Measurements from ENCODE around the gene HBG2.
"Not testable (repeated sequence)": the region's sequence is repeated elsewhere in the genome, so short reads cannot be mapped to it uniquely, and the experiment has no call there.

Gene HBG2

DNA sequence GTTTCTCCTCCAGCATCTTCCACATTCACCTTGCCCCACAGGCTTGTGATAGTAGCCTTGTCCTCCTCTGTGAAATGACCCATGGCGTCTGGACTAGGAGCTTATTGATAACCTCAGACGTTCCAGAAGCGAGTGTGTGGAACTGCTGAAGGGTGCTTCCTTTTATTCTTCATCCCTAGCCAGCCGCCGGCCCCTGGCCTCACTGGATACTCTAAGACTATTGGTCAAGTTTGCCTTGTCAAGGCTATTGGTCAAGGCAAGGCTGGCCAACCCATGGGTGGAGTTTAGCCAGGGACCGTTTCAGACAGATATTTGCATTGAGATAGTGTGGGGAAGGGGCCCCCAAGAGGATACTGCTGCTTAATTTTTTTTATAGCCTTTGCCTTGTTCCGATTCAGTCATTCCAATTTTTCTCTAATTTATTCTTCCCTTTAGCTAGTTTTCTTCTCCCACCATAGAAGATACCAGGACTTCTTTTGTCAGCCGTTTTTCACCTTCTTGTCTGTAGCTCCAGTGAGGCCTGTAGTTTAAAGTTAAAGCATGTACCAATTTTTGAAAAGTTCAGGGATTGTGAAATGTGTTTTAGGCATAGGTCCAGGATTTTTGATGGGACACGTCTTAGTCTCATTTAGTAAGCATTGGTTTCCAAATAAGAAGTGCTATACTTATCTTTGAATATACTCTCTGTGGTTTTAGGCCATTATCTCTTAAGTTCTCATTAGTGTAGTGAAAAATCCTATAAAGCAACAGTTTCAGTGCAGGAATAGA lies at the start of gene HBG2:
Gene HBG2, minus strand, starts transcription at position 136 of the 768 bp plus-strand sequence. Its CDS starts 53 bp downstream, at position 83.
- DNase-seq (ENCODE audit: low read depth in 2 of 2): not testable (repeated sequence)

GRCh38 chr11:5304046-5304445 lies 49.5 kb upstream of the HBG2 start:
- DNase-seq (ENCODE audit: low read depth in 2 of 2): no peak

DNA sequence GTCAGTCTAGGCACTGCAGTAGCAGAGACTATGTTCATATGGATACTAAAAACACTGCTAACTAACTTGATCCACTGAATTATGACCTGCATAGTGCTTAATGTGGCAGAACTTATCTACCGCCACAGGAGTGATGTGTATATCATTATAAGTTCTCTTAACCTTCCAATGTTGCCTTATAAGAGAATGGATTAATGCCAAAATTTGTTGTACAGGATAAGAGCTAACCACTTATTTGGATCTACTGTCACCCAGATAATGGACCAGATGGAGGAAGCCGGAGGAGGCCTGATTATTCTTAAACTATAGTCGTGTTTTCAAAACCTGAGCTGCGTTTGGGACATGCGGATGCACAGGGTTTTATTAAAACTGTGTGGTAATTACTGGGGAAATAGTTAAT lies 49.0 kb upstream of the HBG2 start:
- no peak for DNase-seq (ENCODE audit: low read depth in 2 of 2)

DNA sequence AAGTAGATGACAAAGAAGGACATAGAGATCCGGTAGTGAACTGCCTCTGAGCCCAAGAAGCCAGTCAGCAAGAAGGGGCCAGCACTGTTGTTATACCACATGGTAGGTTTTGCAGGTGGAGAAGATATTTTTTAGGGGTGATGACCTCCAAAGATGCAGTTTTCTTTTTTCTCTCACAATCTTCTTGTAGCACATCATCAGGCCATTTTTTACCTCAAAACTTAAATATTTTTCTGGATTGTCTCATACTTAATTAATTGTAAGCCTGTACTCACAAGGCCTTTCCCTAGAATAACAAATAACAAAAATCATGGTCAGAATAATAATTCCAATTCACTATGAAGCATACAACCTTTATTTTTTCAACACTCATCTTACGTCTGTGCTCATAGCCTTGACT lies 47.3 kb upstream of the HBG2 start, which contains the start of gene OR51B4:
Gene OR51B4, minus strand, starts transcription at position 101 of the 400 bp plus-strand sequence. Its CDS starts 0 bp downstream, at position 101.
- no peak for DNase-seq (ENCODE audit: low read depth in 2 of 2)

GRCh38 chr11:5300251-5300650 lies 45.7 kb upstream of the HBG2 start:
- no peak for DNase-seq (ENCODE audit: low read depth in 2 of 2)

GRCh38 chr11:5298451-5298850 lies 43.9 kb upstream of the HBG2 start:
- no peak for DNase-seq (ENCODE audit: low read depth in 2 of 2)

GRCh38 chr11:5297721-5298323 lies 43.2 kb upstream of the HBG2 start:
- DNase-seq (ENCODE audit: low read depth in 2 of 2): no peak

DNA sequence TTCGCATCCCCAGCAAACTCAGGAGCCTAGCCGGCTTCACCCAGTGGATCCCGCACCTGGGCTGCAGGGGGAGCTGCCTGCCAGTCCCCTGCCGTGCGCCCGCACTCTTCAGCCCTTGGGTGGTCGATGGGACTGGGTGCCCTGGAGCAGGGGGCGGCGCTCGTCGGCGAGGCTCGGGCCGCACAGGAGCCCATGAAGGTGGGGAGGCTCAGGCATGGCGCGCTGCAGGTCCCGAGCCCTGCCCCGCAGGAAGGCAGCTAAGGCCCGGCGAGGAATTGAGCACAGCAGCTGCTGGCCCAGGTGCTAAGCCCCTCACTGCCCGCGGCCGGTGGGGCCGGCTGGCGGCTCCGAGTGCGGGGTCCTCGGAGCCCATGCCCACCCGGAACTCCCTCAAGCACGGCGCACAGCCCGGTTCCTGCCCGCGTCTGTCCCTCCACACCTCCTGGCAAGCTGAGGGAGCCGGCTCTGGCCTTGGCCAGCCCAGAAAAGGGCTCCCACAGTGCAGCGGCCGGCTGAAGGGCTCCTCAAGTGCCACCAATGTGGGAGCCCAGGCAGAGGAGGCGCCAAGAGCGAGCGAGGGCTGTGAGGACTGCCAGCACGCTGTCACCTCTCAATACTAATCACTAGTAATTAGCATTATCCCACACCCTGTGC lies 39.9 kb upstream of the HBG2 start:
- not testable (repeated sequence) for DNase-seq (ENCODE audit: low read depth in 2 of 2)

DNA sequence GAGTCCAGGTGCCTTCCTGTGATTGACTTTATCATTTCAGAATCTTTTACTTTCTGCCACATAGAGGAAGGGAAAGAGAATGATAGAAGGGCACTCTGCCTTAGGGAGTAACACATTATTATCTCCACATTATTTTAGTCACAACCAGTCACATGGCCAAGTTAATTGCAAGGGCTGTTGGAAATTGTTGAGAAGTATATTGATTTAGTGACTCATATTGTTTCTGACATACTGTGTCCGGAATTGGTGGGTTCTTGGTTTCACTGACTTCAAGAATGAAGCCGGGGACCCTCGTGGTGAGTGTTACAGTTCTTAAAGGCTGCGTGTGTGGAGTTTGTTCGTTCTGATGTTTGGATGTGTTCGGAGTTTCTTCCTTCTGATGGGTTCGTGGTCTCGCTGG lies 38.4 kb upstream of the HBG2 start:
- no peak for DNase-seq (ENCODE audit: low read depth in 2 of 2)

GRCh38 chr11:5291207-5291838 lies 36.7 kb upstream of the HBG2 start:
- no peak for DNase-seq (ENCODE audit: low read depth in 2 of 2)

- no peak for DNase-seq (ENCODE audit: low read depth in 2 of 2)
These were observed 35.5 kb upstream of the HBG2 start for GRCh38 chr11:5290106-5290505.

- DNase-seq (ENCODE audit: low read depth in 2 of 2): no peak
These were observed 35.1 kb upstream of the HBG2 start for GRCh38 chr11:5289696-5290095.

- no peak for DNase-seq (ENCODE audit: low read depth in 2 of 2)
These were observed 34.4 kb upstream of the HBG2 start for GRCh38 chr11:5288906-5289550.

GRCh38 chr11:5288108-5288905 lies 33.7 kb upstream of the HBG2 start:
- no peak for DNase-seq (ENCODE audit: low read depth in 2 of 2)

DNA sequence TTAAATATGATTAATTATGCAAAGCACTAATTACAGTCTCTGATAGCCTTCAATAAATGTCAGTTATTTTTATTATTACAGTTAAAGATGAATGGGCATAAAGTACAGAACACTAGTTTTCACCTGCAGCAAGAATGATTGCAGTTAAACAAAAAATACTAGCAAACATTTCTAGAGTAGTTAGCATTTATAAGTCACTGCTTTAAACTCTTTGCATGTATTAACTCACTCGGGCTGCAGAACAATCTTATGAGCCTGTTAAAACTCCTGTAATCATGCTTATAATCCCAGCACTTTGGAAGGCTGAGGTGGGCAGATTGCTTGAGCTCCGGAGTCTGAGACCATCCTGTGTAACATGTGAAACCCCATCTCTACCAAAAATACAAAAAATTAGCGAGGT lies 32.3 kb upstream of the HBG2 start:
- no peak for DNase-seq (ENCODE audit: low read depth in 2 of 2)

- no peak for DNase-seq (ENCODE audit: low read depth in 2 of 2)
These were observed 31.8 kb upstream of the HBG2 start for GRCh38 chr11:5286351-5286750.

DNA sequence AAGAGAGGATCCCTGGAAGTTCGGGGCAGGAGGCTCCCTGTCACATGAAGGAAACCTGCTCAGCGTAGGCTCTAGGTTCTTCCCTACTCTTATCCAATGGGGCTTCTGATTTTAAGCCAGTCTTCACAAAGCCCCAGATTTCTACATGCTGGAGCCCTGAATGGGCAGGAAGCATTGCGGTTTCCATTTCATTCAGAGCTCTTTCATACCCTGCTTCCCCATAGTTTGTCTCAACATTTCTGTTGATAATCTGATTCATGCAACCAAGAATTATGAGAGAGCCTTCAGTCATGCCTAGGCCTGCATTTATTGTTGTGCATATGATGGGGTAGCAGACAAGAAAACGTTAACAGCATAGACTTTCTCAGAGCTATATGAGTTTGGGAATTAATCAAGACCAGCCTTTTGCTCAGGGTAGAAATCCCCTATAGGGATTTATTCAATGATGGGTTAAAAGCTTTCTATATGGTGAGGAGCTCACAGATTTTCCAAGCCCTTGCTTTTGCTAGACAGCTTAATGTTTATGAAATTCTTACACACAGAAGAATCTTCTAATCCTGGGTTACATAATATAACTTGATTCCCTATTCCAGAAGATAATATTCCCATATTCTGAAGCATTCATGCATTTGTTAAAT lies 31.2 kb upstream of the HBG2 start:
- DNase-seq (ENCODE audit: low read depth in 2 of 2): no peak

DNA sequence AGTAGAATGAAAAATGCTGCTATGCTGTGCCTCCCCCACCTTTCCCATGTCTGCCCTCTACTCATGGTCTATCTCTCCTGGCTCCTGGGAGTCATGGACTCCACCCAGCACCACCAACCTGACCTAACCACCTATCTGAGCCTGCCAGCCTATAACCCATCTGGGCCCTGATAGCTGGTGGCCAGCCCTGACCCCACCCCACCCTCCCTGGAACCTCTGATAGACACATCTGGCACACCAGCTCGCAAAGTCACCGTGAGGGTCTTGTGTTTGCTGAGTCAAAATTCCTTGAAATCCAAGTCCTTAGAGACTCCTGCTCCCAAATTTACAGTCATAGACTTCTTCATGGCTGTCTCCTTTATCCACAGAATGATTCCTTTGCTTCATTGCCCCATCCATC lies 30.1 kb upstream of the HBG2 start:
- no peak for DNase-seq (ENCODE audit: low read depth in 2 of 2)

DNA sequence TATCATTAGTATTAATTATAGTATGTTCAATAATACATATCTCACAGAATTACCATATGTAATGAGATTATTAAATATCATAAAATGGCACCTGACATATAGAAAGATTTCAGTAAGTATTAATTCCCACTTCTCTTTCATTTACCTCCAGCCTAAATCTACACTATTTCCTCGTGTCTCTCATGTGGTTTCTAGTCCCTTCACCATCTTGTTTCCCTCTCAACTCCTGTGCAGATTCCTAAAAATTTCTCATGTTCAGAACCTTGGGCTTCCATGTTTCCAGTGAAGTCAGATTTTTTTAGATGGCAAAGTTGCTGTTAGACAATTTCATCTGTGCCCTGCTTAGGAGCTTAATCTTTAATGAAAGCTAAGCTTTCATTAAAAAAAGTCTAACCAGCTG lies 29.3 kb upstream of the HBG2 start:
- DNase-seq (ENCODE audit: low read depth in 2 of 2): no peak

DNA sequence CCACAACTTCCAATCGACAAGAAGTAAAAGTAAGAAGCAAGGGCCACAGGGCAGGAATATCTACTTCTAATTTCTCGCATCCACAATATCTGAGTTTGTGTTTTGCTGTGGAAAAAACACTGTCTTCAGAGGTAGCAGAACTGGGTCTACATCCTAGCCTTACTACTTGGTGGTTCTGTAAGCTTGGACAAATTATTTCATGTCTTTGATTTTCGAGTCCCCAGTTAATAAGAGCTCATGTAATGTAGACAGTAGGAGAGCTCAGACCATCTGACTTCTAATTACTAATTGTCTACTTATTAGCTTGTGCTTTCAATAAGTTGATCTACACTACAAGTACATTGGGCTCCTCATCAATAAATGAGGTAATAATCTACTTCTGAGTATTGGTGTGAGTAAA lies 28.5 kb upstream of the HBG2 start:
- DNase-seq (ENCODE audit: low read depth in 2 of 2): no peak

- DNase-seq (ENCODE audit: low read depth in 2 of 2): no peak
These were observed 28.0 kb upstream of the HBG2 start for GRCh38 chr11:5282628-5283027.

Measured in activated CD8-positive, alpha-beta memory T cell treated with anti-CD3 and anti-CD28 coated beads for 4 hours (primary cell).